Measurements from ENCODE around the gene PLAGL1. TPM values are rescaled to one million over a fixed set of nuclear protein-coding genes. Genes with fewer than 3 reads are reported as not detected.

The PLAGL1 gene
- polyA plus RNA-seq, 3 donors = 11.6 to 60.7 (median 16.7) TPM

- H3K4me3 Mint-ChIP-seq = no peak overlapping the region
- no peaks in the 10 kb centered on the region for H3K9me3 ChIP-seq (replicated peaks in 1 of 2; ENCODE audit: control insufficient read depth in 1 of 2, insufficient read depth in 1 of 2, low read length in 2 of 2)
- no peak overlapping the region for H3K4me3 ChIP-seq (replicated peaks in 1 of 3; ENCODE audit: low read depth in 2 of 3, low read length in 3 of 3)
- intact Hi-C loops (cut with micrococcal nuclease) = no loop called here
- H3K36me3 Mint-ChIP-seq = peaks cover 0 to 1% of the 10 kb centered on the region in 2 donors
- no peaks in the 10 kb centered on the region for H4K20me1 ChIP-seq (ENCODE audit: insufficient read depth, low read length)
- no peak overlapping the region for H3K27ac Mint-ChIP-seq
- H2AFZ ChIP-seq (ENCODE audit: insufficient read depth, low read depth, low read length, poor library complexity, severe bottlenecking) = no peak overlapping the region
- H3K79me2 ChIP-seq (ENCODE audit: insufficient read depth, low read length) = no peaks in the 10 kb centered on the region
- no peaks in the 10 kb centered on the region for H3K36me3 ChIP-seq (replicated peaks in 1 of 2; ENCODE audit: control insufficient read depth in 1 of 2, insufficient read depth in 2 of 2, low read length in 2 of 2)
- no peak overlapping the region for H3K9ac ChIP-seq (ENCODE audit: insufficient read depth, low read length, poor library complexity, severe bottlenecking)
- peaks cover 0 to 2% (median 0%) of the 10 kb centered on the region in 3 donors for H3K27me3 Mint-ChIP-seq (ENCODE audit: low read depth in 3 of 3)
- no peak overlapping the region for H3K27ac ChIP-seq (ENCODE audit: low read depth in 1 of 2, low read length in 2 of 2)
- WGBS (ENCODE audit: insufficient coverage) = no CpG with 5 or more reads among the region's 2 CpGs
- peaks cover 0 to 3% (median 0%) of the 10 kb centered on the region in 7 donors for H3K9me3 Mint-ChIP-seq
- no peaks in the 10 kb centered on the region for H3K4me1 Mint-ChIP-seq
- no peak overlapping the region for H3K4me2 ChIP-seq (replicated peaks; ENCODE audit: extremely low read depth, low read length, poor library complexity, severe bottlenecking)
- TF ChIP-seq, protein P1, sequence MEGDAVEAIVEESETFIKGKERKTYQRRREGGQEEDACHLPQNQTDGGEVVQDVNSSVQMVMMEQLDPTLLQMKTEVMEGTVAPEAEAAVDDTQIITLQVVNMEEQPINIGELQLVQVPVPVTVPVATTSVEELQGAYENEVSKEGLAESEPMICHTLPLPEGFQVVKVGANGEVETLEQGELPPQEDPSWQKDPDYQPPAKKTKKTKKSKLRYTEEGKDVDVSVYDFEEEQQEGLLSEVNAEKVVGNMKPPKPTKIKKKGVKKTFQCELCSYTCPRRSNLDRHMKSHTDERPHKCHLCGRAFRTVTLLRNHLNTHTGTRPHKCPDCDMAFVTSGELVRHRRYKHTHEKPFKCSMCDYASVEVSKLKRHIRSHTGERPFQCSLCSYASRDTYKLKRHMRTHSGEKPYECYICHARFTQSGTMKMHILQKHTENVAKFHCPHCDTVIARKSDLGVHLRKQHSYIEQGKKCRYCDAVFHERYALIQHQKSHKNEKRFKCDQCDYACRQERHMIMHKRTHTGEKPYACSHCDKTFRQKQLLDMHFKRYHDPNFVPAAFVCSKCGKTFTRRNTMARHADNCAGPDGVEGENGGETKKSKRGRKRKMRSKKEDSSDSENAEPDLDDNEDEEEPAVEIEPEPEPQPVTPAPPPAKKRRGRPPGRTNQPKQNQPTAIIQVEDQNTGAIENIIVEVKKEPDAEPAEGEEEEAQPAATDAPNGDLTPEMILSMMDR (IDR thresholded peaks at IDR 0.05) = no peak
- H3K27me3 ChIP-seq (ENCODE audit: control insufficient read depth in 2 of 2, insufficient read depth in 2 of 2, low read length in 2 of 2) = no peaks in the 10 kb centered on the region
- DNase-seq = no peak
- no peaks in the 10 kb centered on the region for H3K4me1 ChIP-seq (ENCODE audit: control insufficient read depth in 1 of 2, insufficient read depth in 2 of 2, low read length in 2 of 2)
These were observed 23.4 kb downstream of the PLAGL1 start for GRCh38 chr6:143984666-143985065.

GRCh38 chr6:143982968-143983367, 25.1 kb downstream of the PLAGL1 start:
- no peaks in the 10 kb centered on the region for H3K9me3 ChIP-seq (replicated peaks in 1 of 2; ENCODE audit: control insufficient read depth in 1 of 2, insufficient read depth in 1 of 2, low read length in 2 of 2)
- intact Hi-C loops (cut with micrococcal nuclease) = no loop called here
- no peaks in the 10 kb centered on the region for H3K79me2 ChIP-seq (ENCODE audit: insufficient read depth, low read length)
- no peak overlapping the region for H2AFZ ChIP-seq (ENCODE audit: insufficient read depth, low read depth, low read length, poor library complexity, severe bottlenecking)
- H3K4me3 Mint-ChIP-seq = no peak overlapping the region
- TF ChIP-seq, protein P1 (IDR thresholded peaks at IDR 0.05) = no peak
- H3K36me3 Mint-ChIP-seq = no peaks in the 10 kb centered on the region
- no peaks in the 10 kb centered on the region for H3K4me1 ChIP-seq (ENCODE audit: control insufficient read depth in 1 of 2, insufficient read depth in 2 of 2, low read length in 2 of 2)
- H3K27ac ChIP-seq (ENCODE audit: low read depth in 1 of 2, low read length in 2 of 2) = no peak overlapping the region
- H3K9ac ChIP-seq (ENCODE audit: insufficient read depth, low read length, poor library complexity, severe bottlenecking) = no peak overlapping the region
- DNase-seq = no peak
- no peak overlapping the region for H3K4me2 ChIP-seq (replicated peaks; ENCODE audit: extremely low read depth, low read length, poor library complexity, severe bottlenecking)
- no peaks in the 10 kb centered on the region for H3K4me1 Mint-ChIP-seq
- 86% methylated on average over 2 of the region's 2 CpGs for WGBS (ENCODE audit: insufficient coverage)
- H4K20me1 ChIP-seq (ENCODE audit: insufficient read depth, low read length) = no peaks in the 10 kb centered on the region
- H3K27me3 Mint-ChIP-seq (ENCODE audit: low read depth in 3 of 3) = peaks cover 0 to 2% (median 0%) of the 10 kb centered on the region in 3 donors
- no peaks in the 10 kb centered on the region for H3K36me3 ChIP-seq (replicated peaks in 1 of 2; ENCODE audit: control insufficient read depth in 1 of 2, insufficient read depth in 2 of 2, low read length in 2 of 2)
- no peaks in the 10 kb centered on the region for H3K27me3 ChIP-seq (ENCODE audit: control insufficient read depth in 2 of 2, insufficient read depth in 2 of 2, low read length in 2 of 2)
- H3K27ac Mint-ChIP-seq = no peak overlapping the region
- no peaks in the 10 kb centered on the region for H3K9me3 Mint-ChIP-seq
- H3K4me3 ChIP-seq (replicated peaks in 1 of 3; ENCODE audit: low read depth in 2 of 3, low read length in 3 of 3) = no peak overlapping the region

All from CD14-positive monocyte (primary cell).